Choroid plexus epithelial cell (primary cell): Measurements from ENCODE around the gene TPGS1.

Experiments used
- DNase-seq: peaks from one replicate; pipeline ENCODE4 v3.0.0-alpha.2; 2010; ENCODE audit warnings: low read depth
- H3K4me3 ChIP-seq: 2 replicates; pipeline ENCODE4 v1.5.1; 2011; ENCODE audit warnings: low read depth, mild to moderate bottlenecking, control low read depth, low read length, moderate library complexity
- CTCF ChIP-seq: conservative IDR thresholded peaks from 2 replicates; pipeline ENCODE4 v1.5.1; 2011; ENCODE audit warnings: low read depth, mild to moderate bottlenecking, control low read depth, inconsistent platforms, low read length, moderate library complexity

The TPGS1 gene

GRCh38 chr19:494171-495080 is 12.9 kb upstream of the TPGS1 start:
- no peak for DNase-seq
- no peak for TF ChIP-seq CTCF
- H3K4me3 ChIP-seq = no peak overlapping the region

DNA sequence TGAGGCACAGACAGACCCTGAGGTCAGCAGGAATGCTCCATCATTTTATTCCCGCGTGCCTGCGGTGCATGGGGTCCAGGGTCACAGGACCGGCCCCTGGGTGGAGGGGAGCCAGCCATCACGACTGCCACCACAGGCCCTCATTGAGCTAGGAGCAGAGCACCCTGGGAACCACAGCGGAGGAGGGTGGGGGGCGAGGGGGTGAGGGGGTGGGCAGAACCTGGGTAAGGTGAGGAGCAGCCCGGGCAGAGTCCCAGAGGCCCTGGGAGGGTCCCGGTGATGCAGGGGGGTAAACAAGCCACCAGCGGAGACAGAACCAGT is 12.3 kb upstream of the TPGS1 start:
- no peak for TF ChIP-seq CTCF
- no peak for DNase-seq
- no peak overlapping the region for H3K4me3 ChIP-seq

DNA sequence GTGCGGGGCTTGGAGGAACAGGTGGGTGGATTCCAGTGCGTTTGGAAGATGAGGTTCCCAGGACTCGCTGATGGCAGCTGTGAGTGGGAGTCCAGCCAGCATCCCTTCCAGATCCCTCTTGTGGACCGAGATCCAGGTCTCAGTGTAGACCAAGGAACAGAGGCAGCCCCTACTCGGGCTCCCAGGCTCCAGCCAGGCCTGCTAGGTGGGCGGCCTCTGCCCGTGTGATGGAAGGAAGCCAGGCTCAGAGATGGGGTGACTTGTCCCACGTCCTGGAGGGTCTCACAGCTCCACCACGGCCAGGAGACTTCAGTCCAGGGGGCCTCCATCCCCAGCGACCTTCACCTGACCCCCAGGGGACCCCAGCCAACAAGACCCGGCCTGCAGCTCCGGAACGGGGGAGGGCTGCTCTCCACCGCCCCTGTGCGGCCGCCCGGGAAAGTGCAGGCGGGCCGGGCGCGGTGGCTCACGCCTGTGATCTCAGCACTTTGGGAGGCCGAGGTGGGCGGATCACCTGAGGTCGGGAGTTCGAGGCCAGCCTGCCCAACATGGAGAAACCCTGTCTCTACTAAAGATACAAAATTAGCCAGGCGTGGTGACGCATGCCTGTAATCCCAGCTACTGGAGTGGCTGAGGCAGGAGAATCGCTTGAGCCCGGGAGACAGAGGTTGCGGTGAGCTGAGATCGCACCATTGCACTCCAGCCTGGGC is 11.7 kb upstream of the TPGS1 start:
- no peak for DNase-seq
- TF ChIP-seq CTCF = peak; percentile 70
- H3K4me3 ChIP-seq = no peak overlapping the region

GRCh38 chr19:496112-496665 is 11.1 kb upstream of the TPGS1 start, which contains the start of gene MADCAM1:
TSS of gene MADCAM1 (plus strand) at chr19:496486. CDS start at chr19:496500, 14 bp downstream.
- no peak for DNase-seq
- no peak within 1 kb of the TSS for H3K4me3 ChIP-seq
- TF ChIP-seq CTCF = no peak

DNA sequence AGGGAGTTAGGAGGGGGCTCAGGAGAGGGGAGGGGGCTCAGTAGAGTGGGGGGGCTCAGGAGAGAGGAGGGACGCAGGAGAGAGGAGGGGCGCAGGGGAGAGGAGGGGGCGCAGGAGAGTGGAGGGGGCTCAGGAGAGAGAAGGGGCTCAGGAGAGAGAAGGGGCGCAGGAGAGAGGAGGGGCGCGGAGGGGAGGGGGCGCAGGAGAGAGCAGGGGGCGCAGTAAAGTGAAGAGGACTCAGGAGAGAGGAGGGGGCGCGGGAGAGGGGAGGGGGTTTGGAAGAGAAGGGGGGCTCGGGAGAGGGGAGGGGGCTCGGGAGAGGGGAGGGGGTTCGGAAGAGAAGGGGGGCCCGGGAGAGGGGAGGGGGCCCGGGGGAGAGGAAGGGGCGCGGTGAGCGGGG is 10.3 kb upstream of the TPGS1 start:
- TF ChIP-seq CTCF = no peak
- no peak for DNase-seq
- no peak overlapping the region for H3K4me3 ChIP-seq

- no peak for DNase-seq
- TF ChIP-seq CTCF = no peak
- no peak overlapping the region for H3K4me3 ChIP-seq
Observed at GRCh38 chr19:497491-497868, 9.8 kb upstream of the TPGS1 start.
